H1 (cell line): ENCODE results near the gene ANKRD36B. TPM values are rescaled to one million over a fixed set of nuclear protein-coding genes. Genes with fewer than 3 reads are reported as not detected.
"Not testable (repeated sequence)": the region's sequence is repeated elsewhere in the genome, so short reads cannot be mapped to it uniquely, and the experiment has no call there.

Experiments used
- CTCF ChIA-PET: fragments of 300-600 bp; sonication (Branson Sonifier 250); formaldehyde crosslinking; loops from one replicate; lab custom pipeline; 2021; ENCODE audit not compliant: partially characterized antibody; lab: Charles Lee
- POLR2A ChIA-PET: fragments of 300-600 bp; sonication (Branson Sonifier 250); formaldehyde crosslinking; loops from one replicate; lab custom pipeline; 2021; ENCODE audit warnings: inconsistent platforms; ENCODE audit not compliant: partially characterized antibody; lab: Charles Lee
- DNase-seq, 2 experiments: peaks; one replicate each; pipeline versions ENCODE4 v3.0.0 to v3.0.0-alpha.2; 2010 to 2022; ENCODE audit warnings: low spot score in 2 of 2, low read depth in 1 of 2, mixed read lengths in 1 of 2
- FAIRE-seq: peaks from 2 replicates; lab custom pipeline; 2011; peaks lifted over from hg19 to GRCh38; lab: Jason Lieb, UNC
- H2AFZ ChIP-seq: 2 replicates; pipeline ENCODE4 v1.8.1; 2012; ENCODE audit warnings: low read length, inconsistent platforms
- H2AK5ac ChIP-seq: 2 replicates; pipeline ENCODE4 v1.6.1; 2013; ENCODE audit warnings: low read depth, low read length
- H2BK120ac ChIP-seq: replicated peaks from 2 replicates; pipeline ENCODE3; 2013; ENCODE audit warnings: low read depth, low read length, inconsistent platforms
- H2BK12ac ChIP-seq: 2 replicates; pipeline ENCODE4 v1.6.1; 2013; ENCODE audit warnings: low read depth, low read length
- H2BK15ac ChIP-seq: 2 replicates; pipeline ENCODE4 v1.6.1; 2013; ENCODE audit warnings: low read length
- H2BK20ac ChIP-seq: 2 replicates; pipeline ENCODE4 v1.6.1; 2013; ENCODE audit warnings: low read length
- H2BK5ac ChIP-seq: 2 replicates; pipeline ENCODE4 v1.6.1; 2013; ENCODE audit warnings: low read depth, low read length
- H3K14ac ChIP-seq: 2 replicates; pipeline ENCODE4 v1.6.1; 2013; ENCODE audit warnings: inconsistent platforms; ENCODE audit not compliant: insufficient read length
- H3K18ac ChIP-seq: 2 replicates; pipeline ENCODE4 v1.6.1; 2013; ENCODE audit warnings: low read length; ENCODE audit errors: extremely low read depth
- H3K23ac ChIP-seq: 2 replicates; pipeline ENCODE4 v1.6.1; 2013; ENCODE audit warnings: inconsistent platforms; ENCODE audit not compliant: insufficient read length
- H3K23me2 ChIP-seq: 2 replicates; pipeline ENCODE4 v1.6.1; 2013; ENCODE audit warnings: low read depth, low read length
- H3K27ac ChIP-seq: 2 replicates; pipeline ENCODE4 v1.6.1; 2011; ENCODE audit warnings: low read depth, low read length, inconsistent platforms
- H3K27me3 ChIP-seq, 4 experiments: replicated peaks in 1 of 4; 1 replicate in 1 of 4; 2 replicates in 3 of 4; pipeline versions ENCODE4 v1.6.1 to v1.8.1; 2011 to 2013; ENCODE audit warnings: low read length in 3 of 4, mild to moderate bottlenecking in 3 of 4, inconsistent platforms in 2 of 4, mixed read lengths in 2 of 4, moderate library complexity in 1 of 4; ENCODE audit not compliant: control insufficient read depth in 3 of 4, insufficient read depth in 3 of 4; ENCODE audit errors: extremely low read depth in 1 of 4
- H3K36me3 ChIP-seq, 4 experiments: 2 replicates each; pipeline versions ENCODE4 v1.6.1 to v1.8.1; 2011 to 2013; ENCODE audit warnings: mild to moderate bottlenecking in 4 of 4, low read length in 3 of 4, moderate library complexity in 2 of 4, control low read depth in 1 of 4, inconsistent platforms in 1 of 4; ENCODE audit not compliant: insufficient read depth in 4 of 4, control insufficient read depth in 2 of 4
- H3K4ac ChIP-seq: replicated peaks from 2 replicates; pipeline ENCODE3; 2013; ENCODE audit warnings: low read length, low read depth, mixed read lengths, inconsistent platforms; ENCODE audit not compliant: insufficient read length
- H3K4me1 ChIP-seq, 4 experiments: replicated peaks in 1 of 4; 1 replicate in 1 of 4; 2 replicates in 3 of 4; pipeline versions ENCODE4 v1.6.1 to v1.8.1; 2011 to 2013; ENCODE audit warnings: low read length in 3 of 4, inconsistent platforms in 2 of 4, mixed read lengths in 1 of 4; ENCODE audit not compliant: insufficient read depth in 4 of 4, control insufficient read depth in 3 of 4
- H3K4me2 ChIP-seq, 2 experiments: 2 replicates each; pipeline versions ENCODE4 v1.6.1 to v1.8.1; 2011 to 2013; ENCODE audit warnings: low read depth in 2 of 2, low read length in 2 of 2, control low read depth in 1 of 2, inconsistent platforms in 1 of 2, mild to moderate bottlenecking in 1 of 2; ENCODE audit not compliant: insufficient read depth in 1 of 2
- H3K4me3 ChIP-seq, 4 experiments: fragments of 200-600, 300-600 bp in 1 of 4; sonication (generic), shearing (Covaris generic), sonication (Bioruptor Twin) in 1 of 4; 2 replicates each; pipeline versions ENCODE4 v1.5.1 to v1.8.1; 2011 to 2016; ENCODE audit warnings: low read length in 4 of 4, low read depth in 3 of 4, control low read depth in 2 of 4, inconsistent platforms in 2 of 4, mild to moderate bottlenecking in 2 of 4, mixed read lengths in 1 of 4, moderate library complexity in 1 of 4; ENCODE audit not compliant: insufficient read depth in 2 of 4; ENCODE audit errors: extremely low read depth in 1 of 4
- H3K56ac ChIP-seq: replicated peaks from 2 replicates; pipeline ENCODE3; 2013; ENCODE audit warnings: low read depth, mild to moderate bottlenecking, mixed read lengths, low read length, inconsistent platforms; ENCODE audit not compliant: insufficient read length
- H3K79me1 ChIP-seq: 2 replicates; pipeline ENCODE4 v1.6.1; 2013; ENCODE audit warnings: low read depth, low read length, control low read depth
- H3K79me2 ChIP-seq, 2 experiments: 2 replicates each; pipeline versions ENCODE4 v1.6.1 to v1.8.1; 2012 to 2013; ENCODE audit warnings: low read length in 2 of 2, mild to moderate bottlenecking in 2 of 2, inconsistent platforms in 1 of 2; ENCODE audit not compliant: insufficient read depth in 2 of 2, control insufficient read depth in 1 of 2
- H3K9ac ChIP-seq, 4 experiments: replicated peaks in 1 of 4; 1 replicate in 1 of 4; 2 replicates in 3 of 4; pipeline versions ENCODE4 v1.6.1 to v1.8.1; 2011 to 2013; ENCODE audit warnings: low read depth in 3 of 4, low read length in 3 of 4, control low read depth in 2 of 4, mild to moderate bottlenecking in 2 of 4, moderate library complexity in 2 of 4, inconsistent platforms in 1 of 4; ENCODE audit errors: extremely low read depth in 1 of 4
- H3K9me3 ChIP-seq, 2 experiments: 2 replicates each; pipeline versions ENCODE4 v1.6.1 to v1.8.1; 2012 to 2013; ENCODE audit warnings: mild to moderate bottlenecking in 2 of 2, moderate library complexity in 2 of 2, control low read depth in 1 of 2, inconsistent platforms in 1 of 2, low read depth in 1 of 2, low read length in 1 of 2, mixed read lengths in 1 of 2; ENCODE audit not compliant: insufficient read depth in 2 of 2
- H4K20me1 ChIP-seq, 2 experiments: replicated peaks in 1 of 2; 2 replicates each; pipeline versions ENCODE3 to v1.8.1; 2011 to 2013; ENCODE audit warnings: inconsistent platforms in 2 of 2, low read length in 2 of 2, mild to moderate bottlenecking in 1 of 2; ENCODE audit not compliant: insufficient read depth in 2 of 2, control insufficient read depth in 1 of 2
- H4K5ac ChIP-seq: 2 replicates; pipeline ENCODE4 v1.6.1; 2013; ENCODE audit warnings: low read length, low read depth, mixed read lengths, inconsistent platforms; ENCODE audit not compliant: insufficient read length
- H4K8ac ChIP-seq: 2 replicates; pipeline ENCODE4 v1.8.0; 2013; ENCODE audit warnings: mild to moderate bottlenecking, moderate library complexity, low read length, inconsistent platforms; ENCODE audit not compliant: insufficient read depth; ENCODE audit errors: extremely low read depth
- H4K91ac ChIP-seq: replicated peaks from 2 replicates; pipeline ENCODE3; 2013; ENCODE audit warnings: low read length, mixed read lengths, inconsistent platforms; ENCODE audit not compliant: insufficient read length
- WGBS, 2 experiments: shearing (Covaris generic) in 1 of 2; methylation state at CpG; one replicate each; pipeline versions ENCODE4 v1.1.6 to v1.1.7; 2013 to 2015; ENCODE audit warnings: low lambda C conversion rate in 2 of 2, mixed read lengths in 2 of 2, inconsistent platforms in 1 of 2, low coverage in 1 of 2, missing lambda C conversion rate in 1 of 2; ENCODE audit not compliant: insufficient replicate concordance in 2 of 2, insufficient coverage in 1 of 2, insufficient read length in 1 of 2; ENCODE audit errors: extremely low coverage in 1 of 2, missing lambda C conversion rate in 1 of 2; 5-methylcytosine and 5-hydroxymethylcytosine counted together
- polyA plus RNA-seq, 7 experiments: library from polyadenylated mRNA; depleted of rRNA in 3 of 7; stranded (reverse) in 5 of 7; unstranded in 2 of 7; fragments of >200 nt in 5 of 7; fragments of 200-250 nt in 2 of 7; gene quantifications; 1 replicate in 5 of 7; 2 replicates in 1 of 7; 4 replicates in 1 of 7; pipeline versions ENCODE4 v1.2.1 to v1.2.3, GENCODE V29; 2011 to 2013; ENCODE audit warnings: missing spikeins in 2 of 7, mixed read lengths in 2 of 7
- total RNA-seq: library from RNA; stranded (reverse); fragmentation: NEBNext Ultra II Directional; extraction: Animal tissue kit (Norgen Biotek cat#: 25700); gene quantifications from 2 replicates; pipeline ENCODE4 v1.2.1, GENCODE V29; 2021

The ANKRD36B gene
- total and polyA plus RNA-seq, 2 of the 8 experiments (the other 6 are each of a cell fraction or from before 2014, with no cell fraction given), result 2.4 to 8.5 TPM

- H4K20me1 ChIP-seq, H3K9me3 ChIP-seq, H4K8ac ChIP-seq, H4K91ac ChIP-seq, H2BK5ac ChIP-seq, H3K56ac ChIP-seq, H2AFZ ChIP-seq, H3K23me2 ChIP-seq, DNase-seq, H3K4me1 ChIP-seq, FAIRE-seq, H3K27me3 ChIP-seq, H4K5ac ChIP-seq, H3K9ac ChIP-seq, H3K18ac ChIP-seq, H3K4ac ChIP-seq, H2BK15ac ChIP-seq, H3K14ac ChIP-seq, H3K79me2 ChIP-seq, H2BK120ac ChIP-seq, H2BK20ac ChIP-seq, H3K23ac ChIP-seq, H2AK5ac ChIP-seq, H2BK12ac ChIP-seq, H3K79me1 ChIP-seq, H3K27ac ChIP-seq, H3K4me2 ChIP-seq, H3K4me3 ChIP-seq, H3K36me3 ChIP-seq, POLR2A ChIA-PET, CTCF ChIA-PET: not testable (repeated sequence)
- no CpG with 5 or more reads among the region's 8 CpGs for WGBS, 2 experiments
Observed at GRCh38 chr2:97605109-97605508, 15.4 kb upstream of the ANKRD36B start.

DNA sequence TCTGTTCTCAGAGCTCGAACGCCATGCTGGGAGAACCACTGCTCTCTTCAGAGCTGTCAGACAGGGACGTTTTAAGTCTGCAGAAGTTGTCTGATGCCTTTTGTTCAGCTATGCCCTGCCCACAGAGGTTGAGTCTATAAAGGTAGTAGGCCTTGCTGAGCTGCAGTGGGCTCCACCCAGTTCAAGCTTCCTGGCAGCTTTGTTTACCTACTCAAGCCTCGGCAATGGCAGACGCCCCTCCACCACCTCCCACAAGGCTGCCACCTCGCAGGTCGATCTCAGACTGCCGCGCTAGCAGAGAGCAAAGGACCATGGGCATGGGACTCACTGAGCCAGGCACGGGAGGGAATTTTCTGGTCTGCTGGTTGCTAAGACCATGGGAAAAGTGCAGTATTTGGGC, 11.9 kb upstream of the ANKRD36B start:
- H2AFZ ChIP-seq, POLR2A ChIA-PET, H4K91ac ChIP-seq, H3K4me3 ChIP-seq, H3K23me2 ChIP-seq, H3K4me1 ChIP-seq, H2BK15ac ChIP-seq, H3K56ac ChIP-seq, H2BK20ac ChIP-seq, H2BK12ac ChIP-seq, H3K9me3 ChIP-seq, H2AK5ac ChIP-seq, H3K4ac ChIP-seq, H3K14ac ChIP-seq, H4K5ac ChIP-seq, FAIRE-seq, H4K8ac ChIP-seq, H3K36me3 ChIP-seq, H2BK120ac ChIP-seq, H3K27ac ChIP-seq, H3K9ac ChIP-seq, H3K18ac ChIP-seq, H2BK5ac ChIP-seq, H3K79me1 ChIP-seq, H3K4me2 ChIP-seq, CTCF ChIA-PET, H4K20me1 ChIP-seq, H3K79me2 ChIP-seq, H3K27me3 ChIP-seq, DNase-seq, H3K23ac ChIP-seq: not testable (repeated sequence)
- WGBS, 2 experiments, result 64% methylated on average over 3 of the region's 10 CpGs; no CpG with 5 or more reads in 1 of the 2 experiments
